ENCODE measurements around the gene TPD52L2.

Gene TPD52L2

GRCh38 chr20:63931735-63932134 lies 66.7 kb downstream of the TPD52L2 start:
- no peaks in the 10 kb centered on the region for H3K9me3 Mint-ChIP-seq (ENCODE audit: low read depth)
- H3K27ac Mint-ChIP-seq = no peak overlapping the region
- no peaks in the 10 kb centered on the region for H3K27me3 Mint-ChIP-seq
- H3K36me3 Mint-ChIP-seq = no peaks in the 10 kb centered on the region
- peaks cover 5% of the 10 kb centered on the region for H3K4me1 Mint-ChIP-seq (ENCODE audit: low read depth)
- H3K4me3 Mint-ChIP-seq = no peak overlapping the region

DNA sequence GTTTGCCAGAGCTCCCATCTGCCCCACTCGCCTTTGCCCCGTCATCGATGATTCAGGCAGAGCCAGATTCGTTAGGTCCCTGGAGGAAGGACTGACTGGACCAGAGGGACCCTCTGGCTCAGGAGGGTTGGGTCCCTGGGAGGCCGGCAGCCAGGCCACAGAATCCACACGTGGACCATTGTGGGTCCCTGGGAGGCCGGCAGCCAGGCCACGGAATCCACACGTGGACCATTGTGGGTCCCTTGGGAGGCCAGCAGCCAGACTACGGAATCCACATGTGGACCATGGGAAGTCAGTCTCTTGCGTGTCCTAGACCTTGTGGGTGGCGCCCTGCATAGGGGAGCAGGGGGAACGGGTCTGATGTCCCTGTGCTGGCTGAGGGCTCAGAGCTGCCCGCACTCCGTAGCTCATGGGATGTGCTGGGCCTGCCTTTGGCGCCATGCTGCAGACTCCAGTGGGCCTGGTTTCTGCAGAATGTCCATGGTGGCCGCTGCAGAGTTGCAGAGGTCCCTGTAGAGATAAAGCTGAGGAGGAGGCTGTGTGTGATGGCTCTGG lies 67.6 kb downstream of the TPD52L2 start:
- H3K9me3 Mint-ChIP-seq (ENCODE audit: low read depth) = no peaks in the 10 kb centered on the region
- peaks cover 2% of the 10 kb centered on the region for H3K36me3 Mint-ChIP-seq
- H3K27me3 Mint-ChIP-seq = no peaks in the 10 kb centered on the region
- H3K27ac Mint-ChIP-seq = no peak overlapping the region
- no peak overlapping the region for H3K4me3 Mint-ChIP-seq
- peaks cover 1% of the 10 kb centered on the region for H3K4me1 Mint-ChIP-seq (ENCODE audit: low read depth)

DNA sequence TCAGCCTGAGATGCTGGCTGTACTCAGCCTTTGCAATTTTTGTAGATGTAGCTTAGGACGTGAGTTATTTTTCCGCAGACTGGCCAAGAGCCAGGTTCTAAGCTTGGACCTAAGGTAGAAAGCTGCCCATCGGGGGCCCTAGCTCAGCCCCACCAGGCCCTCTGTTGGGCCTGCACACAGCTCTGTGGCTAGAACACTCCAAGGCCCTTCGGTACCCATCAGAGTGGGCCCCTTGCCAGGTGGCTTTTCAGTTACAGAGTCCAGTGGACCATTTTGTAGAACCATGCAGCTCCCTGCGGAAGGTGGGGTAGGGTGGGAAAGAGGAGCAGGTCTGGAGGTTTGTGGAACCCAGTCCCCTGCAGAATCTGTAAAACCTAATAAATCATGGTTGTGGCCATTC lies 68.6 kb downstream of the TPD52L2 start:
- Mint-ChIP-seq H3K27ac (no peak overlapping the region), H3K9me3 (ENCODE audit: low read depth) (no peaks in the 10 kb centered on the region), H3K27me3 (no peaks in the 10 kb centered on the region), H3K4me3 (no peak overlapping the region), H3K4me1 (ENCODE audit: low read depth) (peaks cover 1% of the 10 kb centered on the region), H3K36me3 (peaks cover 2% of the 10 kb centered on the region)

DNA sequence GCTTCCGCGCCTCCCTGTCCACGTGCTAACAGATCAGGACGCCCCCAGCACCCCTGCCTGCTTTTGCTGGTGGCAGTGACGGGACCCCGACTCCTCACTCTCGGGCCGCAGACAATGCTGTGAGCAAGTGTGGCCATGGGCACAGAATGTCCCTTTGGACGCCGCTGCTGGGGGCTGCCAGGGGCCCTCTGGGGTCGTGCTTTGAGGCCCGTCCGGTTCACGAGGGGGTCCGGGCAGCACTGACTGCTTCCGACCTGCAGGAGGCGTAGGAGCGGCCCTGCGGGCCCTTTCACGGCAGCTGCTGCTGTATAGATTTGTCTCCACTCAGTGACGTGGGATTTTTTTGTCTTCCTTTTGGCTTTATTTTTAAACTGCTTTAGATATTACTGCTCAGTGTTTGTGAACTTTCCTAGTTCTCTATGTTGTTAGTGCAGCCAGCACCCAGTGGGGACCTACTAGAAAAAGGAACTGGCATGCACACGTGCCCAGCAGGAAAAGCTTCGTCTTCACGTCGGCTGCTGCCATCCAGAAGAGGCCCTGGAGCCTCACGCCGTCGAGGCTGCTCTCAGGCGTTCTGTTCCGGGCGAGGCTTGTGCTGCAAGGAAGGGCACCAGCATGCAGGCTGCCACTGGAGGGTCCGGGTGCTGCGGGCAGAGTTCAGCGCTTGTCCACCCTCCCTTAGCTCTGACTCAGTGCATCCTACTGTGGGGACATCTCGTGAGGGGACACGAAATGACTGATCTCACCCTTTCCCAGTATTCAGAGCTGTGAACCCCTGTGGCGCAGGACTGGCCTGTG lies 69.4 kb downstream of the TPD52L2 start:
- H3K36me3 Mint-ChIP-seq = peaks cover 2% of the 10 kb centered on the region
- no peak overlapping the region for H3K27ac Mint-ChIP-seq
- H3K4me1 Mint-ChIP-seq (ENCODE audit: low read depth) = peaks cover 1% of the 10 kb centered on the region
- H3K4me3 Mint-ChIP-seq = no peak overlapping the region
- no peaks in the 10 kb centered on the region for H3K9me3 Mint-ChIP-seq (ENCODE audit: low read depth)
- no peaks in the 10 kb centered on the region for H3K27me3 Mint-ChIP-seq

- no peaks in the 10 kb centered on the region for H3K27me3 Mint-ChIP-seq
- no peaks in the 10 kb centered on the region for H3K9me3 Mint-ChIP-seq (ENCODE audit: low read depth)
- H3K4me1 Mint-ChIP-seq (ENCODE audit: low read depth) = peaks cover 1% of the 10 kb centered on the region
- peaks cover 2% of the 10 kb centered on the region for H3K36me3 Mint-ChIP-seq
- H3K4me3 Mint-ChIP-seq = no peak overlapping the region
- no peak overlapping the region for H3K27ac Mint-ChIP-seq
Measured at GRCh38 chr20:63935447-63935846, 70.4 kb downstream of the TPD52L2 start.

GRCh38 chr20:63937596-63937995 lies 72.5 kb downstream of the TPD52L2 start:
- H3K27ac Mint-ChIP-seq = no peak overlapping the region

GRCh38 chr20:63939061-63939935 lies 74.2 kb downstream of the TPD52L2 start:
- H3K4me1 Mint-ChIP-seq (ENCODE audit: low read depth) = peaks cover 8% of the 10 kb centered on the region
- H3K36me3 Mint-ChIP-seq = peaks cover 2% of the 10 kb centered on the region
- H3K27ac Mint-ChIP-seq = no peak overlapping the region
- H3K9me3 Mint-ChIP-seq (ENCODE audit: low read depth) = no peaks in the 10 kb centered on the region
- no peak overlapping the region for H3K4me3 Mint-ChIP-seq
- H3K27me3 Mint-ChIP-seq = no peaks in the 10 kb centered on the region

More at GRCh38 chr20:63937596-63937995, 72.5 kb downstream of the TPD52L2 start:
- Mint-ChIP-seq H3K27me3 (no peaks in the 10 kb centered on the region), H3K4me1 (ENCODE audit: low read depth) (peaks cover 8% of the 10 kb centered on the region), H3K9me3 (ENCODE audit: low read depth) (no peaks in the 10 kb centered on the region), H3K36me3 (peaks cover 2% of the 10 kb centered on the region), H3K4me3 (no peak overlapping the region)

DNA sequence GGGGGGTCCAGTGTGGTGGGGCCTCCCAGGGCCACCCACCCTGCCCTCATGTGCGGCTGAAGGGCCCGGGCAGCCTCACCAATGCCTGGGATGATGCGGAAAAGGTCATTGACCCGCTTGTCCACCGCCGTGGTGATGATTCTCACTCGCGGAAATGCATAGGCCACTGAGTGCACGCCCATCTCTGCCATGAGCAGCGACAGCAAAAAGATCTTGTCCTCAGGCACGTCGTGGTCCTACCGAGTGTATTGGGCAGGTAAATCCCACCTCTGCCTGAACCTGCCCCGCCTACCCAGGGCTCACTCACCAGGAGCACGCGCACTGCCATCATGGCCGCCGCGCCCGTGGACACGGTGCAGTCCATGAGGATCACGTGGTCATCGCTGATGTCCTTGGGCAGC lies 75.0 kb downstream of the TPD52L2 start:
- H3K36me3 Mint-ChIP-seq = peaks cover 2% of the 10 kb centered on the region
- H3K4me1 Mint-ChIP-seq (ENCODE audit: low read depth) = peaks cover 7% of the 10 kb centered on the region
- H3K27ac Mint-ChIP-seq = no peak overlapping the region
- no peaks in the 10 kb centered on the region for H3K9me3 Mint-ChIP-seq (ENCODE audit: low read depth)
- no peak overlapping the region for H3K4me3 Mint-ChIP-seq
- no peaks in the 10 kb centered on the region for H3K27me3 Mint-ChIP-seq

- H3K27ac Mint-ChIP-seq = no peak overlapping the region
- no peak overlapping the region for H3K4me3 Mint-ChIP-seq
- peaks cover 9% of the 10 kb centered on the region for H3K4me1 Mint-ChIP-seq (ENCODE audit: low read depth)
- peaks cover 2% of the 10 kb centered on the region for H3K36me3 Mint-ChIP-seq
- no peaks in the 10 kb centered on the region for H3K9me3 Mint-ChIP-seq (ENCODE audit: low read depth)
- H3K27me3 Mint-ChIP-seq = no peaks in the 10 kb centered on the region
Measured at GRCh38 chr20:63940472-63941266, 75.6 kb downstream of the TPD52L2 start.

Data from activated naive CD8-positive, alpha-beta T cell (primary cell).